22Rv1 (cell line): ENCODE data around the gene ADAMTS20.

ENCODE experiments used
- CTCF ChIP-seq: fragments of 450-650 bp; IDR thresholded peaks from 2 replicates; pipeline ENCODE4 v1.5.1; 2017; ENCODE audit warnings: mild to moderate bottlenecking
- ZFX ChIP-seq: fragments of 450-650 bp; IDR thresholded peaks from 2 replicates; pipeline ENCODE4 v1.6.1; 2017; ENCODE audit warnings: antibody characterized with exemption, borderline replicate concordance

DNA sequence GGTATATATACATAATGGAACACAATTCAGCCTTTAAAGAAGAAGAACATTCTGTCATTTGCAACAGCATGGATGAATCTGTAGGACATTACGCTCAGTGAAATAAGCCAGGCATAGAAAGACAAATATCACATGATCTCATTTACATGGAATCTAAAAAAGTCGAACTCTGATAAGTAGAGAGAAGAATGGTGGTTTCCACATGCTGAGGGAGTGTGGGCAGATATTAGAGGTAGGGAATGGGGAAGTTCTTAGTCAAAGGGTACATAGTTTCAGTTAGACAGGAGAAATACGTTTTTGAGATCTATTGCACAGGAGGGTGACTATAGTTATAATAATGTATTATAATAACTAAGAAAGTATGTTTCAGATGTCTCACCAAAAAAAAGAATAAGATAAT, 71.4 kb downstream of the ADAMTS20 start:
- TF ChIP-seq CTCF (no peak), ZFX (no peak)
